IMR-90 (cell line): ENCODE measurements around the gene PITPNM3. TPM values are rescaled to one million over a fixed set of nuclear protein-coding genes. Genes with fewer than 3 reads are reported as not detected.
A peak's percentile ranks its signal among the peaks of the same experiment; 100 is the strongest.

Experiments used
- ATAC-seq: fragments of 200-7000 bp; cut with Tn5 transposase; 2 replicates; pipeline ENCODE4 v1.9.1; 2020; ENCODE audit warnings: low read depth, mild to moderate bottlenecking, moderate library complexity
- BruUV-seq: library from RNA; stranded (reverse); fragments of 400-500 nt; replicated peaks from 2 replicates; lab custom pipeline; 2021; lab: Mats Ljungman, UMichigan
- CTCF ChIA-PET: fragments of 300-600 bp; formaldehyde crosslinking; extraction: SDS; loops from one replicate; lab custom pipeline; 2021; ENCODE audit warnings: antibody characterized with exemption; lab: Yijun Ruan, JAX
- POLR2A ChIA-PET: fragments of 300-600 bp; sonication (Branson Sonifier 250); formaldehyde crosslinking; loops from one replicate; lab custom pipeline; 2022; ENCODE audit warnings: antibody characterized with exemption; ENCODE audit not compliant: unreplicated experiment; lab: Charles Lee
- DNase-seq: peaks from one replicate; pipeline ENCODE4 v3.0.0; 2013
- H2AFZ ChIP-seq: replicated peaks from 2 replicates; pipeline ENCODE3; 2013; ENCODE audit warnings: low read length, mild to moderate bottlenecking; ENCODE audit not compliant: poor library complexity
- H2AK5ac ChIP-seq: 2 replicates; pipeline ENCODE4 v1.6.1; 2013; ENCODE audit warnings: low read depth, low read length, inconsistent platforms
- H2AK9ac ChIP-seq: replicated peaks from 2 replicates; pipeline ENCODE3; 2013; ENCODE audit warnings: mild to moderate bottlenecking, low read depth, low read length, moderate library complexity; ENCODE audit not compliant: poor library complexity
- H2BK120ac ChIP-seq: 2 replicates; pipeline ENCODE4 v1.6.1; 2013; ENCODE audit warnings: low read depth, low read length, inconsistent platforms
- H2BK15ac ChIP-seq: 3 replicates; pipeline ENCODE4 v1.6.1; 2013; ENCODE audit warnings: low read depth, low read length, inconsistent platforms
- H2BK20ac ChIP-seq: 2 replicates; pipeline ENCODE4 v1.6.1; 2013; ENCODE audit warnings: low read depth, mild to moderate bottlenecking, inconsistent platforms, low read length, moderate library complexity
- H2BK5ac ChIP-seq: 2 replicates; pipeline ENCODE4 v1.6.1; 2013; ENCODE audit warnings: mild to moderate bottlenecking, low read depth, low read length, inconsistent platforms; ENCODE audit not compliant: poor library complexity, severe bottlenecking
- H3K14ac ChIP-seq: replicated peaks from 2 replicates; pipeline ENCODE4 v1.6.1; 2013; ENCODE audit warnings: low read depth, low read length, inconsistent platforms
- H3K18ac ChIP-seq: 2 replicates; pipeline ENCODE4 v1.6.1; 2013; ENCODE audit warnings: low read depth, low read length, control low read depth
- H3K23ac ChIP-seq: 2 replicates; pipeline ENCODE4 v1.6.1; 2013; ENCODE audit warnings: low read depth, low read length, inconsistent platforms
- H3K27ac ChIP-seq: 2 replicates; pipeline ENCODE4 v1.5.1; 2013; ENCODE audit warnings: mild to moderate bottlenecking, control low read depth, low read length; ENCODE audit not compliant: insufficient read depth
- H3K27me3 ChIP-seq: 2 replicates; pipeline ENCODE4 v1.6.1; 2013; ENCODE audit warnings: low read length; ENCODE audit not compliant: control insufficient read depth, insufficient read depth
- H3K36me3 ChIP-seq: 2 replicates; pipeline ENCODE4 v1.6.1; 2013; ENCODE audit warnings: low read length, mixed read lengths; ENCODE audit not compliant: control insufficient read depth, insufficient read depth
- H3K4ac ChIP-seq: 2 replicates; pipeline ENCODE4 v1.6.1; 2013; ENCODE audit warnings: low read depth, low read length, inconsistent platforms
- H3K4me1 ChIP-seq: 2 replicates; pipeline ENCODE4 v1.6.1; 2013; ENCODE audit warnings: low read length, mixed read lengths; ENCODE audit not compliant: control insufficient read depth, insufficient read depth
- H3K4me2 ChIP-seq: 2 replicates; pipeline ENCODE4 v1.6.1; 2013; ENCODE audit warnings: low read depth, mild to moderate bottlenecking, control low read depth, low read length, moderate library complexity
- H3K4me3 ChIP-seq: 2 replicates; pipeline ENCODE4 v1.5.1; 2013; ENCODE audit warnings: low read depth, mild to moderate bottlenecking, control low read depth, low read length, moderate library complexity; ENCODE audit not compliant: insufficient read depth
- H3K56ac ChIP-seq: 2 replicates; pipeline ENCODE4 v1.6.1; 2013; ENCODE audit warnings: low read length, inconsistent platforms; ENCODE audit not compliant: insufficient read depth; ENCODE audit errors: extremely low read depth
- H3K79me1 ChIP-seq, 2 experiments: 2 replicates each; pipeline ENCODE4 v1.6.1; 2013; ENCODE audit warnings: low read length in 2 of 2, inconsistent platforms in 1 of 2, low read depth in 1 of 2
- H3K9ac ChIP-seq: 2 replicates; pipeline ENCODE4 v1.6.1; 2013; ENCODE audit warnings: low read depth, low read length, control low read depth
- H3K9me1 ChIP-seq: 2 replicates; pipeline ENCODE4 v1.6.1; 2013; ENCODE audit warnings: low read length, inconsistent platforms; ENCODE audit not compliant: insufficient read depth
- H3K9me3 ChIP-seq: 2 replicates; pipeline ENCODE4 v1.6.1; 2013; ENCODE audit warnings: low read length; ENCODE audit not compliant: control insufficient read depth, insufficient read depth
- H4K20me1 ChIP-seq: 2 replicates; pipeline ENCODE4 v1.6.1; 2013; ENCODE audit warnings: low read length, inconsistent platforms; ENCODE audit not compliant: insufficient read depth
- H4K5ac ChIP-seq: 2 replicates; pipeline ENCODE4 v1.6.1; 2013; ENCODE audit warnings: mild to moderate bottlenecking, low read depth, low read length, control low read depth
- H4K8ac ChIP-seq, 2 experiments: 2 replicates each; pipeline ENCODE4 v1.6.1; 2013; ENCODE audit warnings: low read depth in 2 of 2, low read length in 2 of 2, control low read depth in 1 of 2, inconsistent platforms in 1 of 2
- H4K91ac ChIP-seq: 2 replicates; pipeline ENCODE4 v1.6.1; 2013; ENCODE audit warnings: low read depth, low read length, inconsistent platforms; ENCODE audit not compliant: insufficient read depth
- RAD21 ChIP-seq: IDR thresholded peaks from 2 replicates; pipeline ENCODE4 v1.6.1; 2012; ENCODE audit warnings: low read length, improper control_type of control experiment
- dilution Hi-C: fragments of 300-500 bp; cut with HindIII; formaldehyde crosslinking; loops from one replicate; pipeline ENCODE4 v1.14.3; 2018; ENCODE audit warnings: low sequenced_read_pairs; ENCODE audit not compliant: unreplicated experiment
- in situ Hi-C: fragments of 300-500 bp; cut with MboI; formaldehyde crosslinking; loops from 3 replicates; pipeline ENCODE4 v1.14.3; 2019; ENCODE audit warnings: low sequenced_read_pairs, inconsistent platforms, mixed read lengths
- intact Hi-C: fragments of 100-400 bp; cut with micrococcal nuclease; formaldehyde crosslinking; loops from 2 replicates; pipeline ENCODE4 v1.10.0; 2022
- polyA plus RNA-seq, 3 experiments: library from polyadenylated mRNA; depleted of rRNA; stranded (reverse); fragments of >200 nt; gene quantifications; 2 replicates each; pipeline ENCODE4 v1.2.3, GENCODE V29; 2012; ENCODE audit warnings: low replicate concordance in 1 of 3
- total RNA-seq: library from RNA; depleted of rRNA; stranded (reverse); fragments of >200 nt; gene quantifications from 2 replicates; pipeline ENCODE4 v1.2.3, GENCODE V29; 2012
- TF ChIP-seq, protein P1 (sequence below): conservative IDR thresholded peaks from 2 replicates; pipeline ENCODE4 v1.5.1; 2012; ENCODE audit warnings: mild to moderate bottlenecking, low read depth, low read length, improper control_type of control experiment

The PITPNM3 gene
- total and polyA plus RNA-seq, 2 of the 4 experiments (the other 2 are of a cell fraction), result 0.54 to 1.7 TPM

GRCh38 chr17:6430769-6431168 lies 125.6 kb downstream of the PITPNM3 start:
- no peak overlapping the region for H2AK5ac ChIP-seq
- no peak overlapping the region for H4K8ac ChIP-seq
- in situ Hi-C loops (loop anchor here (25.0 kb wide), 1 partner anchor 1193 kb away; the partner anchor contains the start of gene SCIMP), intact Hi-C loops (loop anchor here (10.0 kb wide), 1 partner anchor 1186 kb away; no protein-coding TSS in a partner anchor), dilution Hi-C loops (no loop called here)
- TF ChIP-seq RAD21, result no peak
- TF ChIP-seq, protein P1, sequence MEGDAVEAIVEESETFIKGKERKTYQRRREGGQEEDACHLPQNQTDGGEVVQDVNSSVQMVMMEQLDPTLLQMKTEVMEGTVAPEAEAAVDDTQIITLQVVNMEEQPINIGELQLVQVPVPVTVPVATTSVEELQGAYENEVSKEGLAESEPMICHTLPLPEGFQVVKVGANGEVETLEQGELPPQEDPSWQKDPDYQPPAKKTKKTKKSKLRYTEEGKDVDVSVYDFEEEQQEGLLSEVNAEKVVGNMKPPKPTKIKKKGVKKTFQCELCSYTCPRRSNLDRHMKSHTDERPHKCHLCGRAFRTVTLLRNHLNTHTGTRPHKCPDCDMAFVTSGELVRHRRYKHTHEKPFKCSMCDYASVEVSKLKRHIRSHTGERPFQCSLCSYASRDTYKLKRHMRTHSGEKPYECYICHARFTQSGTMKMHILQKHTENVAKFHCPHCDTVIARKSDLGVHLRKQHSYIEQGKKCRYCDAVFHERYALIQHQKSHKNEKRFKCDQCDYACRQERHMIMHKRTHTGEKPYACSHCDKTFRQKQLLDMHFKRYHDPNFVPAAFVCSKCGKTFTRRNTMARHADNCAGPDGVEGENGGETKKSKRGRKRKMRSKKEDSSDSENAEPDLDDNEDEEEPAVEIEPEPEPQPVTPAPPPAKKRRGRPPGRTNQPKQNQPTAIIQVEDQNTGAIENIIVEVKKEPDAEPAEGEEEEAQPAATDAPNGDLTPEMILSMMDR, result peak; percentile 17; the same call in 1 of the 2 replicates
- H3K56ac ChIP-seq, result no peak overlapping the region
- H3K27ac ChIP-seq, result no peak overlapping the region
- H3K9me1 ChIP-seq, result no peaks in the 10 kb centered on the region
- H3K4me2 ChIP-seq, result no peak overlapping the region
- H3K4ac ChIP-seq, result no peak overlapping the region
- no peaks in the 10 kb centered on the region for H4K20me1 ChIP-seq
- H3K23ac ChIP-seq, result no peak overlapping the region
- no peak for ATAC-seq
- H4K5ac ChIP-seq, result no peak overlapping the region
- ChIA-PET POLR2A (no interaction called here), CTCF (no interaction called here)
- no peak overlapping the region for H2BK120ac ChIP-seq
- no peak for DNase-seq
- peaks cover 3% of the 10 kb centered on the region for H3K9me3 ChIP-seq
- no peak overlapping the region for H2BK5ac ChIP-seq
- H2AFZ ChIP-seq, result no peak overlapping the region
- no peak overlapping the region for H2BK15ac ChIP-seq
- no peak overlapping the region for H2AK9ac ChIP-seq
- no peak overlapping the region for H3K9ac ChIP-seq
- H3K36me3 ChIP-seq, result no peaks in the 10 kb centered on the region
- no TSS peak for BruUV-seq
- no peak overlapping the region for H4K91ac ChIP-seq
- no peak overlapping the region for H3K4me3 ChIP-seq
- no peaks in the 10 kb centered on the region; the same call in 1 of the 2 replicates for H3K27me3 ChIP-seq
- H2BK20ac ChIP-seq, result no peak overlapping the region
- no peaks in the 10 kb centered on the region for H3K79me1 ChIP-seq
- H3K4me1 ChIP-seq, result no peaks in the 10 kb centered on the region
- no peak overlapping the region for H3K18ac ChIP-seq
- H3K14ac ChIP-seq, result no peak overlapping the region
